Measurements from ENCODE around the gene CNIH3.

GRCh38 chr1:224585051-224585450 lies 31.1 kb upstream of the CNIH3 start:
- TF ChIP-seq CTCF (IDR thresholded peaks at IDR 0.05) = no peak
- no peak for TF ChIP-seq POLR2A (IDR thresholded peaks at IDR 0.05)
